Eye (tissue), 1 donor: ENCODE results near the gene ZNF407.

ENCODE experiments used
- DNase-seq: peaks from one replicate; pipeline ENCODE4 v3.0.0-alpha.2; 2015

The ZNF407 gene

GRCh38 chr18:74896390-74896991 lies 298.8 kb downstream of the ZNF407 start:
- DNase-seq, result peak; percentile 41

- DNase-seq, result no peak
These were observed 300.4 kb downstream of the ZNF407 start for GRCh38 chr18:74897971-74898657.

DNA sequence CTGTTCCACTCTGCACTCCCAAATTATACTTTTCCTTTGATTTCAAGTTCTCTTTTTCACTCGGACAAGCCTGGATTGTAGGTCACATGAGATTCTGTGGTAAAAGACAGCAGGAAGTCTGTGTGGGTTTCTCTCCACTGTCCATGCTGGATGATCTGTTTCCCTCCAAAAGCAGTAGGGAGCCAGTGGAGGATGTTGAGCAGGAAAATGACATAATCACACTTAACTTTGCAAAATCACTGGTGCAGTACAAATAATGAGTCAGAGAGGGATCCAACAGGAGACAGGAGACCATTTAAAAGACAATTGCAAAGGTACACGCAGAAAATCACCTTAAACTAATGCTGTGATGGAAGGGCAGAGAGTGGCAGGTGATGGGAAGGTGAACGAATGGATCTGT lies 301.3 kb downstream of the ZNF407 start:
- DNase-seq, result no peak

GRCh38 chr18:74899554-74899953 lies 301.9 kb downstream of the ZNF407 start:
- DNase-seq, result no peak

DNA sequence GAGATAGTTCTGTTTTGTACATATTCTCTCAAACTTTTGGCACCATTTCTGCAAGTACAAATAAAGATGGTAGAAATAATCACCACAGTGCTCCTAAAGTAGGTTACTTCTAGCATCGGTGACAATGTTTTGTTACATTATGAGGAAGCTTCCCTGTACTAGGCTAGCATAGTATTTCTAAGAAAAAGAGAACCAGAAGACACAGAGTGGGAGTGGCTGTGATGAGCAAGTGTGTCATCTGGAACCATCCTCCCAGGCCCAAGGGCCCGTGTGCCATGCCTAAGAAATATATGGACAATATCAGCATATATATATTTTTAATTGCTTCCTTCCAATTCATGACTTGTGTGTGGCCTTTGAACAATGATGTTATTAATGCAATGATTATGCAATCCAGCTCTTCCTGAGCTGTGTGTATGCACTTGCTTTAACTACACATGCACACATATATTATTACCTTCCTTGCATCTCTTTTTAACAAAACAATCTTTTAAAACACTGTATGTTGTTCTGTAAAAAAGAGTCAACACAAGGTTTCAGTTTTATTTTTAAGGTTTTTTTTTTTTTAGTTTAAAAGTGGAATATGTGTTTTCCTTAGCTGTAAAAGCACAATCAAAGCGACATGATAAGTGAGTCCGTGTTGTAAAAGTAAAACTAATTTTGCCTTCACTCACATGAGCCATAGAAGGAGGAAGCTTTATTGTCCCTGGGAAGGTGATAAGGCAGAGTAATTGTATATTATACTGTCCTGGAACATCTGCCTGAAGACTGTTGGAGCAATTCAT lies 303.9 kb downstream of the ZNF407 start:
- no peak for DNase-seq

- no peak for DNase-seq
These were observed 304.4 kb downstream of the ZNF407 start for GRCh38 chr18:74902147-74902455.

- no peak for DNase-seq
These were observed 307.6 kb downstream of the ZNF407 start for GRCh38 chr18:74905247-74905646.

- DNase-seq, result no peak
These were observed 308.5 kb downstream of the ZNF407 start for GRCh38 chr18:74906184-74906583.

DNA sequence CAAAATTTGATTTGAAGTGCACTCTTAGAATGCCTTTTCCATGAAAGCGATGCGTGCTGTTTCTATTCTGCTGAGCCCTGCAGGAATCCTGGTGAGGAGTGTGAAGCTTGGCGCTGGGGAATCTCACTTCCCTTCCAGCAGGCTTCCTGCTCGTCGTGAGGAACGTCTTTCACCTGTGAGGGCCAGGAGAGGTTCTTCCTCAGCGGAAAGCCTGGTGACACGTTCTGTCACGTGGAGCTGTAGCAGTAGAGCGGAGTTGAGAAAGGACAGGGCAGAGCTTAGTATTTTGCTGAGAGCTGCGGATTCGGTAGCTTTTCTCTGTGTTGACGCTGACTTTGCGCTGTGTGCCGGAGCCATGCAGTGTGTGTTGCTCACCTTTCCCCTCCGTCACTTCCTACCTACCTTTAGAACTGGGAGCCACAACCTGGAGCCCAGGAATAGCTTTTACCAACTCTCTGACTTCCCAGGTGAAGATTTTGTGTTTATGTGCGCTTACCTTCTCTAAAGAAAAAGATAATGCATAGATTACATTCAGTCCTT lies 316.5 kb downstream of the ZNF407 start:
- DNase-seq, result no peak

- no peak for DNase-seq
These were observed 317.0 kb downstream of the ZNF407 start for GRCh38 chr18:74914648-74915047.

- no peak for DNase-seq
These were observed 319.2 kb downstream of the ZNF407 start for GRCh38 chr18:74916773-74917393.

GRCh38 chr18:74918276-74918790 lies 320.7 kb downstream of the ZNF407 start:
- no peak for DNase-seq

DNA sequence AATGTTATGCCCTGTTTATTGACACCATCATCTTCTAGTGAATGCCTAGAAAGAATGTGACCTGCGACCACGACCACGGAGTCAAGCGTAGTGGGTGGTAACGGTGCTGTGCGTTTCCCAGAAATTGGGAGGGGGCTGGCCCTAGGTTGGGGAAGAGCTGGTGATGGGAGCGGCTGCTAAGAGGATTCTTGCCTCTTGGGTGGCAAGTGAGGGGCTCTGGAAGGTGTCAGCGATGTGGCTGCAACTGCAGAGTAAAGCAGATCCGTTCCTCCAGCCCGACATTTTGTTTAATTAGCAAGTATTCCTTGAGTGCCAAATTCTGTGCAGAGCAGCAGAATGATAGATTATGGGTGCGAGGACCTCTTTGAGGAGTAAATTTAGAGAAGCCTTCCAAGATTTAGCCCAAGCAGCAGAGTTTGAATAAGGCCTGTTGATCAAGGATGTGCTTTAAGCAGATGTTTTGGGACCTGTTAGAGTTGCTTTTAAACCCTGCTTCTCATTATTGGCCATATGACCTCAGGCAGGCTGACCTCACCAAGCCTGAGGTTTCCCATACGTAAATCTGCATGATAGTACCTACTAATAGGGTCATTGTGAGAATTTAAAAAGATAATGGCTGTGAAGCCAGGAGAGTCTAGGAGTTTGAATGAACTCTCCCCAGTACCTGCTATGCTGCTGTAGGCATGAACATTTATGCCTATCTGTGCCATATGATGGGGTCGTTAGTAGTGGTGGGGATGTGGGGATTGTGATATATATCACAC lies 323.6 kb downstream of the ZNF407 start:
- DNase-seq, result no peak

DNA sequence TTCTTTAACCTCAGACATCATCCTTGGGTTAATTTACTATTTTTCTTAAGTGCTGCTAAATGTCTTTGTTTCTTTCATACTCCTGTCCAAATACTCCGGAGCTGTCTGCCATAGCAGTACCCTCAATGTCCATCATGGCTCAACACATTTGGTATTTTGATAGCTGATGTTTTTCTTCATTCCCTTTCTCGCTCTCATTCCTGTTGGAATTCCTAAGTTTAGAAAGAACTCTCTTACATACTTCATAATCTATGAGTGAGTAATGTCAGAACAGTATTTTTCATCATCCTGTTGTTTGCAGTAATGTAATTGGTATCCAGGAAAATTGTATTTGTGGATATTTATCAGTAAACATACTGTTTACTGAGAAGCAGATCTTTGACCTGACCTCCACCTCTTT lies 328.4 kb downstream of the ZNF407 start:
- DNase-seq, result no peak

GRCh38 chr18:74928194-74928968 lies 330.7 kb downstream of the ZNF407 start:
- no peak for DNase-seq

DNA sequence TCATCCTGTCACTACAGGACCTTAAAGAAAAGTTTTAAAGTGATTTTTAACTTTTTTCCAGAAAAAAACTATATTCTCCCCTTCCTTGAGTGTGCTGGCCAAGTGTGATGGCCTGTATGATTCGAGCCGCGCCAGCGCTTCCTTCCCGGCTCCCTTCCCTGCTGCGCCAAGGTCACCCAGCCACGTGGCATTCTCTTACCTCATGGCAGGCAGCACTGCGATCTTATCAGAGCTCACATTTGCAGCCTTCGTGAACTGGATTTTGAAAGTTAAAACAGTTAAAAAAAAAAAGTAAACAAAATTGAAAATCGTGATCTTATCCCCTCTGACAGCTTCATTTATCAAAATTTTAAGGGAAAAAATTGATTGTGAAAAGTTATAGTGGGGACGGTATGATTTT lies 331.4 kb downstream of the ZNF407 start:
- no peak for DNase-seq

DNA sequence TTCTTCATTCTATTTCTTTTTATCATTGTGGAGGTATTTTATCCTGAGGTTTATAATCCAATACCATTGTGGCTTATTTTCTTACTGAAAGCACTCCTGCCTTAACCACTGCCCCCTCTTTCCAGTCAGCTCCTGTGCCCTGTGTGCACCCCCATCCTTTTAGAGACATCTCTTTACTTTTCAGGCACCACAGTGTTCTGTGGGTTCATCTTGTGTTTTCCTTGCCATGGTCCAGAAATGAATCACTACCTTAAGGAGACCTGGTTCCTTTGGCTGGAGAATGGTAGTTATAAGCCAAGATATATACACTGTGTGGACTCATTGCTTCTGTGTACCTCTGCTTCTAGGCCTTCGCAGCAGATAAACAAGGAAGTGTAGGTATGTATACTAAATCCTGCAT lies 332.9 kb downstream of the ZNF407 start:
- no peak for DNase-seq

- no peak for DNase-seq
These were observed 336.3 kb downstream of the ZNF407 start for GRCh38 chr18:74933930-74934329.

GRCh38 chr18:74935434-74935833 lies 337.8 kb downstream of the ZNF407 start:
- no peak for DNase-seq

DNA sequence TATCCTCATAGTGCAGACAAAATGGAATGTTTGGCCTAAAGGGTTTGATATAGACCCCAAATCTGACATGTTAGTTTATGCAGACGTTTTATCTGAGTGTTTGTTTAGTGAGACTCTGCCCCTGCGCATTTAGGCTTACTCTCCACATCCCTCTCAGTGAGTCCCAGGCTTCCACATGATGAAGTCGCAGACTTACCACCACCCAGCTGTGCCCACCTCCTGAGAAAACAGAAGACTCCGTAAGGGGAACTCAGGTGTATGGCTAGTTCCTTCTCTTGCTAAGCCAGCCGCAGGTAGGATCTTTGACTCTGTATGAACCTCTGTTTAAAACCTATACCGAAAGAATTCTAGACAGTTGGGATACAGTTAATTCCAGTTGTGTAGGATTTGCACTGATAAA lies 338.7 kb downstream of the ZNF407 start:
- DNase-seq, result no peak

- DNase-seq, result no peak
These were observed 339.6 kb downstream of the ZNF407 start for GRCh38 chr18:74937291-74937690.

DNA sequence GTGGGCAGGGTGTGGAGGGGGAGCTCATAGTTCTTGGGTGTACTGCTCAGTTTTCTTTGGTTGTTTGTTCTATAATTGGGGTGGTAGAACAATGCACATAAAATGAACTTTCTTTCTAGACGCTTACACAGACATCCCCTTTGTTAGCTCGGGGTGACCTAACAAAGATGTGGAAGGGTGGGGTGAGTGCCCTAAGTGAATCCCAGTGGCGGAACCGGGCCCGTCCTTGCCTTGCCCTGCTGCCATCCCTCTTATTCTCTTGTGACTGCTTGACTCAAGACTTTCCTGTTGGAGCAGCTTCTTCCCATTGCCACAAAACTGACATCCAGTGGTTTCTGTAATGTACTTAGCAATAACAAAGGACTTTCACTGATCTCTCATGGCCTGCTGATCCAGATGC lies 343.2 kb downstream of the ZNF407 start:
- no peak for DNase-seq
